ENCODE data around the gene BAG3. TPM values are rescaled to one million over a fixed set of nuclear protein-coding genes. Genes with fewer than 3 reads are reported as not detected.

The BAG3 gene
- total and polyA plus RNA-seq, 4 donors, result 16.8 to 44.8 (median 35.1) TPM

DNA sequence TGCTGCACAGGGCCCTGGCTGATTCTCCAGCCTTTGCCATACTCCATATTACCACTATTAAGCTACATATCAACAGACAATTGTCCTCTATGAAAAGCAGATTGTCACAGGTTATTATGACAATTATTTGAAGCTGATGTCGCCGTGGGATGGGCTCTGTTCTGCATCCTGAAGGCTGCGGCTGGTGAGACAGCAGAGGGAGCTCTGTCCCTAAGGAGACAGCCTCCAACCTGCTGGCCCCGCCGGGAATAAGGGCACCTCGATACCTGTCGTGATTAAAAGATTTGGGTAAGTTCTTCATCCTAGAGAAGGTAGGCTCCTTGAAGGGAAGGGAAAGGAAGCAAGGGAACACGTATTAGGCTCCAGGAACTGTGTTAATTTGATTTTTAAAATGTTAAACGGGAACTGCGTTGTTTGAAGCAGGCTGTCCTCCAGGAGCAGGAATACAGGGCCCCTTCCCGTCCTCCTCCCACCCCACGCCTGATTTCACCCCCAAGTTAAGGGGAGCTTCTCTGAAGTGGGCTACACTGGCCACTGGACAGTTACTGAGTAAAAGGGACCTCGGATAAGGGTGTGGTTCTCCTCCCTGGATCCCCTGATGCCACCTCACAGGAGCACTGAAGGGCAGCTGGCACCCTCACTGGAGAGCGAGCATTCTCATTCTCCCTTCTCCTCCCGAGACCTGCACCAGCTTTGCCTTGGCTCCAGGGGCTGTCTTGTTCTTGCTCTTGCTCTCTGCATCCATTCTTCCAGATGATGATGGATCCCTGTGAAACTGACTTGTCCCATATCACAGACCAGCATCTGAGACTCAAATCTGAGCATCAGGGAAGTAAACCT, 42.6 kb upstream of the BAG3 start:
- DNase-seq, result no peak
- no peak overlapping the region for H3K4me3 ChIP-seq
- TF ChIP-seq, protein P1, sequence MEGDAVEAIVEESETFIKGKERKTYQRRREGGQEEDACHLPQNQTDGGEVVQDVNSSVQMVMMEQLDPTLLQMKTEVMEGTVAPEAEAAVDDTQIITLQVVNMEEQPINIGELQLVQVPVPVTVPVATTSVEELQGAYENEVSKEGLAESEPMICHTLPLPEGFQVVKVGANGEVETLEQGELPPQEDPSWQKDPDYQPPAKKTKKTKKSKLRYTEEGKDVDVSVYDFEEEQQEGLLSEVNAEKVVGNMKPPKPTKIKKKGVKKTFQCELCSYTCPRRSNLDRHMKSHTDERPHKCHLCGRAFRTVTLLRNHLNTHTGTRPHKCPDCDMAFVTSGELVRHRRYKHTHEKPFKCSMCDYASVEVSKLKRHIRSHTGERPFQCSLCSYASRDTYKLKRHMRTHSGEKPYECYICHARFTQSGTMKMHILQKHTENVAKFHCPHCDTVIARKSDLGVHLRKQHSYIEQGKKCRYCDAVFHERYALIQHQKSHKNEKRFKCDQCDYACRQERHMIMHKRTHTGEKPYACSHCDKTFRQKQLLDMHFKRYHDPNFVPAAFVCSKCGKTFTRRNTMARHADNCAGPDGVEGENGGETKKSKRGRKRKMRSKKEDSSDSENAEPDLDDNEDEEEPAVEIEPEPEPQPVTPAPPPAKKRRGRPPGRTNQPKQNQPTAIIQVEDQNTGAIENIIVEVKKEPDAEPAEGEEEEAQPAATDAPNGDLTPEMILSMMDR (IDR thresholded peaks at IDR 0.05; ENCODE audit: control extremely low read depth, extremely low read depth), result peak; percentile 38
- H3K27ac ChIP-seq (ENCODE audit: low read depth in 1 of 2, low read length in 1 of 2), result no peak overlapping the region
- no peaks in the 10 kb centered on the region for H3K36me3 ChIP-seq (ENCODE audit: control insufficient read depth in 4 of 4, insufficient read depth in 4 of 4, low read length in 4 of 4)
- no peaks in the 10 kb centered on the region for H3K9me3 ChIP-seq (ENCODE audit: control insufficient read depth in 4 of 4, insufficient read depth in 3 of 4, low read length in 3 of 4)
- ATAC-seq (ENCODE audit: insufficient read depth, low FRiP score), result peak; percentile 69
- no peak overlapping the region for H3K9ac ChIP-seq (ENCODE audit: insufficient read depth in 1 of 2, low read length in 2 of 2)
- H3K27me3 ChIP-seq (ENCODE audit: control insufficient read depth in 3 of 3, insufficient read depth in 3 of 3, low read length in 2 of 3), result peaks cover 0 to 3% (median 2%) of the 10 kb centered on the region in 3 donors
- no peaks in the 10 kb centered on the region for H3K4me1 ChIP-seq (ENCODE audit: control insufficient read depth in 5 of 5, insufficient read depth in 5 of 5, low read length in 5 of 5)
- WGBS, 2 donors, result 27 to 29% methylated on average over 15 of the region's 15 CpGs

DNA sequence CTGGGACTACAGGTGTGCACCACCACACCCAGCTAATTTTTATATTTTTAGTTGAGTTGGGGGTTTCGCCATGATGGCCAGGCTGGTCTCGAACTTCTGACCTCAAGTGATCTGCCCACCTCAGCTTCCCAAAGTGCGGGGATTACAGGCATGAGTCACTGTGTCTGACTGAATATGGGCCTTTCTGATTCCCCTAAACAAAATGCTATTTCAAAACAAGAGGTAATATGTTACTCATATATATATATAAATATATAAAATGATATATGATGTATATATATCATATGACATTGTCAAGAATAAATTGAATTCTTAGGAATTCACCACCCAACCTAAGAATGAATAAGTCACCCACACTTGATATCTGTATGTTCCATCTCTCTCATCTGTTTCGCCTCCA, 41.7 kb upstream of the BAG3 start:
- H3K27ac ChIP-seq (ENCODE audit: low read depth in 1 of 2, low read length in 1 of 2), result no peak overlapping the region
- H3K36me3 ChIP-seq (ENCODE audit: control insufficient read depth in 4 of 4, insufficient read depth in 4 of 4, low read length in 4 of 4), result no peaks in the 10 kb centered on the region
- peaks cover 0 to 3% (median 2%) of the 10 kb centered on the region in 3 donors for H3K27me3 ChIP-seq (ENCODE audit: control insufficient read depth in 3 of 3, insufficient read depth in 3 of 3, low read length in 2 of 3)
- TF ChIP-seq, protein P1 (IDR thresholded peaks at IDR 0.05; ENCODE audit: control extremely low read depth, extremely low read depth), result no peak
- H3K4me1 ChIP-seq (ENCODE audit: control insufficient read depth in 5 of 5, insufficient read depth in 5 of 5, low read length in 5 of 5), result no peaks in the 10 kb centered on the region
- H3K9me3 ChIP-seq (ENCODE audit: control insufficient read depth in 4 of 4, insufficient read depth in 3 of 4, low read length in 3 of 4), result no peaks in the 10 kb centered on the region
- no peak for ATAC-seq (ENCODE audit: insufficient read depth, low FRiP score)
- DNase-seq, result no peak
- no peak overlapping the region for H3K9ac ChIP-seq (ENCODE audit: insufficient read depth in 1 of 2, low read length in 2 of 2)
- H3K4me3 ChIP-seq, result no peak overlapping the region
- 93 to 95% methylated on average over 4 of the region's 4 CpGs for WGBS, 2 donors

DNA sequence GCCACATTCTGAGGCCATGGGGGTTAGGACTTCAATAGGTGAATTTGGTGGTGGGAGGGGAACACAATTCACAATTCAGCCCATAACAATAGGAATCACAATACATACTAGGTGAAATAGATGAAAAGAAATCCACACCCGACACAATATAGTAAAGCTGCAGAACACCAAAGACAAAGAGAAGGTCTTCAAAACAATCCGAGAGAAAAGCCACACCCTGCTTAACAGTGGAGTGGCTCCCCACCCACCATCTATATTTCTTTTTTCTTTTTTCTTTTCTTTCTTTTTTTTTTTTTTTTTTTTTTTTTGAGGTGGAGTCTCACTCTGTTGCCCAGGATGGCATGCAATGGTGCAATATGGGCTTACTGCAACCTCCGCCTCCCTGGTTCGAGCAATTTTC, 39.7 kb upstream of the BAG3 start:
- no peaks in the 10 kb centered on the region for H3K4me1 ChIP-seq (ENCODE audit: control insufficient read depth in 5 of 5, insufficient read depth in 5 of 5, low read length in 5 of 5)
- H3K9me3 ChIP-seq (ENCODE audit: control insufficient read depth in 4 of 4, insufficient read depth in 3 of 4, low read length in 3 of 4), result no peaks in the 10 kb centered on the region
- TF ChIP-seq, protein P1 (IDR thresholded peaks at IDR 0.05; ENCODE audit: control extremely low read depth, extremely low read depth), result no peak
- H3K4me3 ChIP-seq, result no peak overlapping the region
- no peak overlapping the region for H3K9ac ChIP-seq (ENCODE audit: insufficient read depth in 1 of 2, low read length in 2 of 2)
- DNase-seq, result no peak
- WGBS, 2 donors, result 73 to 89% methylated on average over 4 of the region's 4 CpGs
- H3K27me3 ChIP-seq (ENCODE audit: control insufficient read depth in 3 of 3, insufficient read depth in 3 of 3, low read length in 2 of 3), result peaks cover 0 to 3% (median 2%) of the 10 kb centered on the region in 3 donors
- H3K36me3 ChIP-seq (ENCODE audit: control insufficient read depth in 4 of 4, insufficient read depth in 4 of 4, low read length in 4 of 4), result no peaks in the 10 kb centered on the region
- no peak for ATAC-seq (ENCODE audit: insufficient read depth, low FRiP score)
- no peak overlapping the region for H3K27ac ChIP-seq (ENCODE audit: low read depth in 1 of 2, low read length in 1 of 2)
